A549 (cell line): ENCODE measurements around the gene LGR4.

Source experiments
- BHLHE40 ChIP-seq: IDR thresholded peaks from 2 replicates; pipeline ENCODE4 v1.6.1; 2012; ENCODE audit warnings: low read depth, low read length, inconsistent platforms
- EP300 ChIP-seq, 2 experiments: fragments of >200 bp; sonication (Bioruptor Twin); formaldehyde crosslinking; IDR thresholded peaks; 2 replicates in 1 of 2; 3 replicates in 1 of 2; pipeline ENCODE4 v1.6.1; 2016 to 2017
- JUNB ChIP-seq: fragments of >200 bp; sonication (Bioruptor Twin); formaldehyde crosslinking; IDR thresholded peaks from 2 replicates; pipeline ENCODE4 v1.6.1; 2016
- MYC ChIP-seq: IDR thresholded peaks from 2 replicates; pipeline ENCODE4 v1.6.1; 2012; ENCODE audit warnings: mild to moderate bottlenecking, inconsistent platforms, low read length, improper control_type of control experiment, borderline replicate concordance
- PHF8 ChIP-seq: fragments of 200-600 bp; sonication (generic); IDR thresholded peaks from 2 replicates; pipeline ENCODE4 v1.6.1; 2016; ENCODE audit warnings: low read depth, mild to moderate bottlenecking, antibody characterized with exemption, moderate library complexity, borderline replicate concordance
- POLR2A ChIP-seq: IDR thresholded peaks from 2 replicates; pipeline ENCODE4 v1.6.1; 2012; ENCODE audit warnings: mild to moderate bottlenecking, low read length
- RAD21 ChIP-seq, 2 experiments: fragments of >200 bp in 1 of 2; sonication (Bioruptor Twin) in 1 of 2; formaldehyde crosslinking in 1 of 2; IDR thresholded peaks in 1 of 2; conservative IDR thresholded peaks in 1 of 2; 2 replicates in 1 of 2; 3 replicates in 1 of 2; pipeline ENCODE4 v1.6.1; 2012 to 2018; ENCODE audit warnings: inconsistent platforms in 1 of 2
- ZFP36 ChIP-seq: fragments of 450-650 bp; IDR thresholded peaks from 2 replicates; pipeline ENCODE4 v1.6.1; 2014; ENCODE audit warnings: borderline replicate concordance; ENCODE audit not compliant: partially characterized antibody
- TF ChIP-seq, protein P1 (sequence below): fragments of >200 bp; sonication (Bioruptor Twin); formaldehyde crosslinking; IDR thresholded peaks from 3 replicates; pipeline ENCODE4 v1.5.1; 2016
- TF ChIP-seq, protein P2 (sequence below): fragments of 250-450 bp; sonication (Bioruptor Pico); IDR thresholded peaks from 2 replicates; pipeline ENCODE4 v1.5.0; 2021; ENCODE audit warnings: mild to moderate bottlenecking, moderate library complexity, borderline replicate concordance
- TF ChIP-seq, protein P3 (sequence below): fragments of 150-350 bp; IDR thresholded peaks from 2 replicates; pipeline ENCODE4 v1.6.1; 2014; ENCODE audit warnings: low read depth, mild to moderate bottlenecking, low read length

DNA sequence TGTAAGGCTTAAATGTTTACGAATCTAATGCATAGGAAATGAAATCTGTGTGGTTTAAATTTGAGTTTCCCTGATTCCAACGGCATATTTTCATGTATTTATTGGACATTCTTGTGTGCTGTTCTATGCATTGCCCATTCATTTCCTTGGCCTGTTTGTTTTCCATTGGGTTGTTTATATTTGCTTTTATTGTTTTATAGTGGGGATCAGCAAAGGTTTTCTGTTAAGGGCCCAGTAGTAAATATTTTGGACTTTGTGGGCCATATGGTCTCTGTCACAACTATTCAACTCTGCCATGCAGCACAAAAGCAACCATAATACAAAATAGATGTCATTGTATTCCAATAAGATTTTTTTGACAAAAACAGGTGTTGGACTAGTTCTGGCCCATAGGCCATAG, 5.2 kb upstream of the LGR4 start:
- TF ChIP-seq, protein P1, sequence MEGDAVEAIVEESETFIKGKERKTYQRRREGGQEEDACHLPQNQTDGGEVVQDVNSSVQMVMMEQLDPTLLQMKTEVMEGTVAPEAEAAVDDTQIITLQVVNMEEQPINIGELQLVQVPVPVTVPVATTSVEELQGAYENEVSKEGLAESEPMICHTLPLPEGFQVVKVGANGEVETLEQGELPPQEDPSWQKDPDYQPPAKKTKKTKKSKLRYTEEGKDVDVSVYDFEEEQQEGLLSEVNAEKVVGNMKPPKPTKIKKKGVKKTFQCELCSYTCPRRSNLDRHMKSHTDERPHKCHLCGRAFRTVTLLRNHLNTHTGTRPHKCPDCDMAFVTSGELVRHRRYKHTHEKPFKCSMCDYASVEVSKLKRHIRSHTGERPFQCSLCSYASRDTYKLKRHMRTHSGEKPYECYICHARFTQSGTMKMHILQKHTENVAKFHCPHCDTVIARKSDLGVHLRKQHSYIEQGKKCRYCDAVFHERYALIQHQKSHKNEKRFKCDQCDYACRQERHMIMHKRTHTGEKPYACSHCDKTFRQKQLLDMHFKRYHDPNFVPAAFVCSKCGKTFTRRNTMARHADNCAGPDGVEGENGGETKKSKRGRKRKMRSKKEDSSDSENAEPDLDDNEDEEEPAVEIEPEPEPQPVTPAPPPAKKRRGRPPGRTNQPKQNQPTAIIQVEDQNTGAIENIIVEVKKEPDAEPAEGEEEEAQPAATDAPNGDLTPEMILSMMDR = no peak
- TF ChIP-seq JUNB (no peak), POLR2A (no peak), BHLHE40 (no peak), PHF8 (no peak), EP300 (IDR thresholded peaks at IDR 0.05) (no peak), RAD21 (conservative IDR thresholded peaks at IDR 0.05 in 1 of 2, IDR thresholded peaks at IDR 0.05 in 1 of 2) (no peak), ZFP36 (no peak), MYC (no peak)
- TF ChIP-seq, protein P2, sequence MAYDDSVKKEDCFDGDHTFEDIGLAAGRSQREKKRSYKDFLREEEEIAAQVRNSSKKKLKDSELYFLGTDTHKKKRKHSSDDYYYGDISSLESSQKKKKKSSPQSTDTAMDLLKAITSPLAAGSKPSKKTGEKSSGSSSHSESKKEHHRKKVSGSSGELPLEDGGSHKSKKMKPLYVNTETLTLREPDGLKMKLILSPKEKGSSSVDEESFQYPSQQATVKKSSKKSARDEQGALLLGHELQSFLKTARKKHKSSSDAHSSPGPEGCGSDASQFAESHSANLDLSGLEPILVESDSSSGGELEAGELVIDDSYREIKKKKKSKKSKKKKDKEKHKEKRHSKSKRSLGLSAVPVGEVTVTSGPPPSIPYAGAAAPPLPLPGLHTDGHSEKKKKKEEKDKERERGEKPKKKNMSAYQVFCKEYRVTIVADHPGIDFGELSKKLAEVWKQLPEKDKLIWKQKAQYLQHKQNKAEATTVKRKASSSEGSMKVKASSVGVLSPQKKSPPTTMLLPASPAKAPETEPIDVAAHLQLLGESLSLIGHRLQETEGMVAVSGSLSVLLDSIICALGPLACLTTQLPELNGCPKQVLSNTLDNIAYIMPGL (CRISPR knock-in tag) = no peak
- TF ChIP-seq, protein P3, sequence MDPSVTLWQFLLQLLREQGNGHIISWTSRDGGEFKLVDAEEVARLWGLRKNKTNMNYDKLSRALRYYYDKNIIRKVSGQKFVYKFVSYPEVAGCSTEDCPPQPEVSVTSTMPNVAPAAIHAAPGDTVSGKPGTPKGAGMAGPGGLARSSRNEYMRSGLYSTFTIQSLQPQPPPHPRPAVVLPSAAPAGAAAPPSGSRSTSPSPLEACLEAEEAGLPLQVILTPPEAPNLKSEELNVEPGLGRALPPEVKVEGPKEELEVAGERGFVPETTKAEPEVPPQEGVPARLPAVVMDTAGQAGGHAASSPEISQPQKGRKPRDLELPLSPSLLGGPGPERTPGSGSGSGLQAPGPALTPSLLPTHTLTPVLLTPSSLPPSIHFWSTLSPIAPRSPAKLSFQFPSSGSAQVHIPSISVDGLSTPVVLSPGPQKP = no peak
